Renal cortical epithelial cell (primary cell): ENCODE measurements around the gene FITM1. TPM values are rescaled to one million over a fixed set of nuclear protein-coding genes. Genes with fewer than 3 reads are reported as not detected.

ENCODE experiments used
- DNase-seq: peaks from one replicate; pipeline ENCODE4 v3.0.0-alpha.2; 2011; ENCODE audit warnings: low read depth
- total RNA-seq: library from RNA; depleted of rRNA; stranded (reverse); fragments of >200 nt; gene quantifications from 2 replicates; pipeline ENCODE4 v1.2.3, GENCODE V29; 2014

Gene FITM1
- total RNA-seq, 1 donor from 2014 or later: 0.25 TPM

- DNase-seq: no peak
Observed at GRCh38 chr14:24119691-24120090, 10.8 kb upstream of the FITM1 start.

- DNase-seq: no peak
Observed at GRCh38 chr14:24121210-24121609, 9.2 kb upstream of the FITM1 start.

DNA sequence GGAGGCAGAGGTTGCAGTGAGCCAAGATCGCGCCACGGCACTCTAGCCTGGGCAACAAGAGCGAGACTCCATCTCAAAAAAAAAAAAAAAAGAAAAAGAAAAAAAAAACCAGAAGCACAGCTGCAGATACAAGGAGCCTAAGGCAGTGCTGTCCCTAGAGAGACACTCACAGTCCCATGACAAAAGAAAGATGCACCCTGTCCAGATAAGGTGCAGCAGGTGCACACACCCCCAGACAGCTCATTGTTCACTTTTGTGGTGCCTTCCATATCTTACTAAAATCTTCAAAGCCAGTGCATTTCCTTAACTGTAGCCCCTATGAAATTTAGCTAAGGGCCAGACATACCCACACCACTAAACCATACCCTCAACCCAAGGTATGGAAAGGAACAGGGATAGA is 8.0 kb upstream of the FITM1 start:
- DNase-seq: no peak

DNA sequence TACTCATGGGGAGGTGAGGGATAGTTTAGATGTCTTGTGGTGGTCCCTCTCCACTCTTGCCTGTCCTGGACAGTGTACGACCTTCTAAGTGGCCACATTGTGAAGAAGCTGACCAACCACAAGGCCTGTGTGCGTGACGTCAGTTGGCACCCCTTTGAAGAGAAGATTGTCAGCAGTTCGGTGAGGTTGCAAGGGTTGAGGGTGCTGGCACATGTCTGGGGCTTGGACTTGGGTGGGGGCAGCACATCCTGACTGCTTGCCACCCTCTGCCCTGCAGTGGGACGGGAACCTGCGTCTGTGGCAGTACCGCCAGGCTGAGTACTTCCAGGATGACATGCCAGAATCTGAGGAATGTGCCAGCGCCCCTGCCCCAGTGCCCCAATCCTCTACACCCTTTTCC is 7.6 kb upstream of the FITM1 start:
- DNase-seq: no peak

DNA sequence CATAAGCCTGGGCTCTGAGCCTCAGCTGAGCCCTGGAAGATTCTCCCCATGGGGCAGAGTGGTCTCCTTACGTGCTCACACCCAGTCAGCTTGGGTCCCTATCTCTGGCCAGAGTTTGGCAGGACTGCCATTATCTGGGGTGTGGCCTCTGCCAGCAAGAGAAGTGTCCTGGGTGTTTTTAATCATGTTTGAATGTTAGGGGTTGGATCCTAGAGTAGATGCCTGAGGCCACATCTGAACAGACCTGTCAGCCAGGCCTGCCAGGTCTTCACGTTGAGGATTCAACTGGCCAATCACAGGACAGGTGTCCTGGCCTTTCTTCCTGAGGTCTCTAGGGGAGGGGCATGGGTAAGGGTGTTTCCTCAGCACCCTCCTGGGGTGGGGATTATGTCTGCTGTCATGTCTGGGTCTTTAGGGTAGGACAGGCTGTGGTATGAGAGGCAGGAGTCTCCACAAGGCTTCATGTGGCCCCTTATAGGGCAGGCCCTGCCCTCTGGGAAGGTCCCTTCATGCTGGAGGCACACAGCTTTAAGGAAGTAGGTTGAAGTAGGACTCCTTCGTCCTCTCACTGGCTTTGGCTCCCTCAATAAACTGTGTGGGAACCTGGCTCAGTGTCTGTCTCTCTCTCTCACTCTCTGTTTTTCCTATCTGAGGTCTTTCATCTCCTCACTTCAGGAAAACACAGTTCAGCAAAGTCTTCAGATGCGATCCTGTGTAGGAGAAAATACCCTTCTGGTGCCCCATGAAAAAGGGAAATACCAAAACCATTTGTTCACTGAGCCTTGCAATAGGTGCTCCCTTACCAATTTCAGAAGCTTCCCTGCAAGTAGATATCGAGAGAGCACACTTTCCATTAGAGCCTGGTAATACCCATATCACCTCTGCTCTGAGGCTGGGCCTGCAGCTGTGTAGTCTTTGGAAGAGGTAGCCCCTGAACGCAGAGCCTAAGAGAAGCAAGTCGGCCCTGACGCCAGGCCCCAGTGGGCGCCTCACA is 6.7 kb upstream of the FITM1 start:
- DNase-seq: no peak

DNA sequence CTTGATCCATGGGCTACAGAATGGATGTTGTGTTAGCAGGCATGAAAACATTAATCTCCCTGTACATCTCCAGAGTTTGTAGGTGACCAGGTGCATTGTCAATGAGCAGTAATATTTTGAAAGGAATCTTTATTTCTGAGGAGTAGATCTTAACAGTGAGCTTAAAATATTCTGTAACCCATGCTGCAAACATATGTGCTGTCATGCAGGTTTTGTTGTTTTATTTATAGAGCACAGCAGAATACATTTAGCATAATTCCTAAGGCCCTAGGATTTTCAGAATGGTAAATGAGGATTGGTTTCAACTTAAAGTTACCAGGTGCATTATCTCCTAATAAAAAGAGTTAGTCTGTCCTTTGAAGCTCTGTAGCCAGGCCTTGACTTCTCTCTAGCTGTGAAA is 3.5 kb upstream of the FITM1 start:
- DNase-seq: no peak

GRCh38 chr14:24127673-24128072 is 2.8 kb upstream of the FITM1 start:
- DNase-seq: no peak

DNA sequence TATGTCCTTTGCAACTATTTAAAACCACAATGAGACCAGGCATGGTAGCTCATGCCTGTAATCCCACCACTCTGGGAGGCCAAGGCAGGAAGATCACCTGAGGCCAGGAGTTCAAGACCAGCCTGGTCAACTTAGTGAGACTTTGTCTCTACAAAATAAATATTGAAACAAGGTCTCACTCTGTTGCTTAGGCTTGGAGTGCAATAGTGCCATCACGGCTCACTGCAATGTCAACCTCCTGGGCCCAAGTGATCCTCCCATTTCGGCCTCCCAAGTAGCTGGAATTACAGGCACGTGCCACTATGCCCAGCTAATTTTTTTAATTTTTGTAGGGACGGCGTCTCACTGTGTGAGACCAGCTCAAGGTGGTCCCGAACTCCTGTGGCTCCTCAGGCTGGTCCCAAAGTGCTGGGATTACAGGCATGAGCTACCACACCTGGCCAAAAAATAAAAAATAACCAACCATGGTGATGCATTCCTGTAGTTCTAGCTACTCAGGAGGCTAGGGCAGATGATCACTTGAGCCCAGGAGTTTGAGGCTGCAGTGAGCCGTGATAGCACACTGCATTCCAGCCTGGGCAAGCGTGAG is 955 bp upstream of the FITM1 start:
- DNase-seq: no peak

DNA sequence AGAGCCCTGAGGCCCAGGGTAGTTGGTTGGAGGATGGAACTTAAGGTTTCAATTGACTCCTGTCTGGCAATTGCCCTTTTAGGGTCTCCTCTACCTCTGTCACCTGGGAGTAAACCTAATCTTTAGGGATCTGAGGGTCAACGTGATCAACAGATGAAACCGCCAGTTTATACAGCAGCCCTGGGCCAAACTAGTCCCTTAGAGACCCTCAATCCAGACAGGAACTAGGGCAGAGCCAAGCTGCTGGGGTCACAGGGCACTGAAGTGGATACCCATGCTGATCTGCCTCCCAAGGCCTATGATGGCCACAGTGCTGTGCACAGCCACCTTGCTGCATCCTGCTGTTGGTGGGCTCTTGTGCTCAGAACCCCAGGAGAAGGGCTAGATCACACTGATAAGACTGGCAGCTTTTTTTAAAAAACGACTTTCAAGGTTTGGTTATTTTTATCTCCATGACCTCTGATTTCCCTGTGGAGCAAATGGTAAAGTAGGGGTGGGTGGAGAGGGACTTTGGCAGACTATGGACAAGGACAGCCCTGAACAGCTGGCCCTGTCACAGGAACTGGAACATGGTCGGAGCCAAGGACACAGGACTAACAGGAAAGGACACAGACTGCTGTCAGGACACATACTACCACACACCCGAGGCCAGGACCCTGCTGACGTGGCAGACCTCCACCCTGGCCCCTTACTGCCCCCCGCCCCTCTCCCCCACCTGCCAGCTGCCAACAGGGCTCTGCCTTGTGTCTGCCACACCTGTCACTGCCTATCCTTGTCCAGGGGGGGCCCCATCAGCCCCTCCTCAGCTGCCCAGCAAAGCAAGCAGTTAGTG is 474 bp downstream of the FITM1 start:
- DNase-seq: no peak

DNA sequence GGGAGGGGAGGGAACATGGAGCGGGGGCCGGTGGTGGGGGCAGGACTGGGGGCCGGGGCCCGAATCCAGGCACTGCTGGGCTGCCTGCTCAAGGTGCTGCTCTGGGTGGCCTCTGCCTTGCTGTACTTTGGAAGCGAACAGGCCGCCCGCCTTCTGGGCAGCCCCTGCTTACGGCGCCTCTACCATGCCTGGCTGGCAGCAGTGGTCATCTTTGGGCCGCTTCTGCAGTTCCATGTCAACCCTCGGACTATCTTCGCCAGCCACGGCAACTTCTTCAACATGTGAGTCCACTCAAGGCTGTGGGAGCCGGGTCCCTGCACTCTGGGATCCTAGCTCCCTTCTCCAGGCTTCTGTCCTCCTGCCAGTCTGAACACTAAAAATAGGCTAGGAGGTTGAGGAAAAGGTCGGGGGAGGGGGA is 1.1 kb downstream of the FITM1 start:
- no peak for DNase-seq

- no peak for DNase-seq
Observed at GRCh38 chr14:24132061-24132685, 1.7 kb downstream of the FITM1 start.

- no peak for DNase-seq
Observed at GRCh38 chr14:24132976-24133375, 2.5 kb downstream of the FITM1 start.

DNA sequence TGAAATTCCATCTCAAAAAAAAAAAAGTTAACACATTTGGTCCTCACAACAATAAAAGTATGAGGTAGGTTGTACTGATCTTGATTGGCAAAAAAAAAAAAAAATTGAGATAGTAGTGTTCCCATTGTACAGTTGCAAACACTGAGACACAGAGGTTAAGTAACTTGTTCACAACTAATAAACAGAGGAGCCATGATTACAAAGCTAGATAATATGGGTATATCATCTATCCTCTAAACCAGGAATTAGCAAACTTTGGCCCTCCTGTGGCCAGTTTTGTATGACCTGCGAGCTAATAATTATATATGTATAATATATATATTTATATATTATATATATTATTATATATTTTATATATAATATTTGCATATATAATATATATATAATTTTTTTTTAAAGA is 3.3 kb downstream of the FITM1 start:
- no peak for DNase-seq

DNA sequence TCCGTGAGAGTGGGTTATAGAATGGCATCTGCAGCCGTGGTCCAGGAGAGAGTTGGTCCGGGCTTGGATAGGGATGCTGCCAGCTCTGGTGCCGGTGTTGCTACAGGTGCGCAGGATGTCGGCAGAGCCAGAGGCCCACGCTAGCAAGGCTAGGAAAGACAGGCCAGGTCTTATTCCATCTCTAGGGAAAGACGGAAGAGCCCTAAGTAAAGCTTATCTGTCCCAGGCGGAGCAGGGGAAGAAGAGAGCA is 5.0 kb downstream of the FITM1 start:
- DNase-seq: no peak

- peak; percentile 58 for DNase-seq
Observed at GRCh38 chr14:24135834-24136683, 5.6 kb downstream of the FITM1 start, which contains the start of gene PSME1. TSS of gene PSME1 (plus strand) at chr14:24136194. CDS start at chr14:24136263, 69 bp downstream.

DNA sequence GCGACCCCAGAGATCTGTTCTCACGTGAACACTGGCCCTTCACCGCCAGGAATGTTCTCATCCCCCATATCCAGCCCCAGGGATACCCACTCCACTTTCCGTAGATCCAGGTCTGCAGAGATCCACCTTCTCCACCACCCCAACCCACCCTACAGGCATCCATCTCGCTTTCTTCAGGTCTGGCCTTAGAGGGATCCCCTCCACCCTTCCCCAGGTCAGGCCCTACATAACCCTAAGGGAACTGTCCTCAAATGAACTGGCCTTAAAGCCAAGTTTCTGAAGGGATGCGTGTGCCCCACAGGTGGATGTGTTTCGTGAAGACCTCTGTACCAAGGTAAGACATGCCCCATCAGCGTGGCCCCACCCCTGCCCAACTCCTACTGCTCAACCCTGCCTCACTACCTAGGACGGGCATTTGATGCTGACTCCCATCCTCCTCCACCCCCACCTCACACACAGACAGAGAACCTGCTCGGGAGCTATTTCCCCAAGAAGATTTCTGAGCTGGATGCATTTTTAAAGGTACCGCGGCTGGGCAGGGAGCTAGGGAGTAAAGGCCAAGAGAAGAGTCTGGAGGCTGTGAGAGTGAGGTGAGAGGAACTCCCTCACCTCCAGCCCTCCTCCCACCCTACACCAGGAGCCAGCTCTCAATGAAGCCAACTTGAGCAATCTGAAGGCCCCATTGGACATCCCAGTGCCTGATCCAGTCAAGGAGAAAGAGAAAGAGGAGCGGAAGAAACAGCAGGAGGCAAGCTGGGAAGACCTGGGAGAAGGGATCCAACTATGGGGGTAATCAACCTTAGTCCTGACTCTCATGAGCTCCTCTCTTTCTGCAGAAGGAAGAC is 6.4 kb downstream of the FITM1 start:
- DNase-seq: no peak

- no peak for DNase-seq
Observed at GRCh38 chr14:24137529-24138395, 7.3 kb downstream of the FITM1 start.

DNA sequence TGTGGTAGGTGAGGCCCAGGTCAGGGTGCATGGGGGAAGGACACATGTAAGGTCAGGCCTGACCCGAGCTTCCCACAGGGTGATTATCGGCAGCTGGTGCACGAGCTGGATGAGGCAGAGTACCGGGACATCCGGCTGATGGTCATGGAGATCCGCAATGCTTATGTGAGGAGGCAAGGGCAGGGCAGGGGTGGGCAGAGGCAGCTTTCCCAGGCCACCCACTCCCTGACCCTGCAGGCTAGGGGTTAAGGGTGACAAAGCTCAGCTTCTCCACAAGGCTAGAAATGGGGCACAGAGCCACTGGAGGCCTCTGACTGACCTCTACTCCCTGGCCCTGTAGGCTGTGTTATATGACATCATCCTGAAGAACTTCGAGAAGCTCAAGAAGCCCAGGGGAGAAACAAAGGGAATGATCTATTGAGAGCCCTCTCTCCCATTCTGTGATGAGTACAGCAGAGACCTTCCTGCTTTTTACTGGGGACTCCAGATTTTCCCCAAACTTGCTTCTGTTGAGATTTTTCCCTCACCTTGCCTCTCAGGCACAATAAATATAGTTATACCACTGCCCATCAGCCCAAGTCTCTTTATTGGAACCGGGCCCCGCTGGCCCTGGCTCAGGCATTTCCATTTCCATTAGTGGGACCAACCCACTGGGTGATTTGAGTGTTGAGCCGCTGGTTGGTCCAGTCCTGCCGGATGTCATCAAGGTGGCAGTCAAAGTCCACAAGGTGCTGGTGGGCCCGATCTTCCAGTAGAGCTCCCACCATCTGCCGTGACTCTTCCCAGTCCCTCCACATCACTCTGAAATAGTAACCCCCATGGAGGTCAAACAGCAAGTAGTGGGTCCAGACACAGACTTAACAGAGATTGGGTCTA is 8.2 kb downstream of the FITM1 start:
- no peak for DNase-seq
